Esophagus mucosa (tissue), 1 donor: ENCODE measurements around the gene PNPLA3. TPM values are rescaled to one million over a fixed set of nuclear protein-coding genes. Genes with fewer than 3 reads are reported as not detected.

ENCODE experiments used
- ATAC-seq: fragments of 200-7000 bp; cut with Tn5 transposase; one replicate; pipeline ENCODE4 v1.9.1; 2020
- total RNA-seq: library from RNA; stranded (reverse); gene quantifications from one replicate; pipeline ENCODE4 v1.2.4, GENCODE V29; 2023
- donor health status: DM: yes; HTN: yes; CAD: no.

PNPLA3 gene
- total RNA-seq, 1 donor from 2014 or later, result 1.3 TPM

DNA sequence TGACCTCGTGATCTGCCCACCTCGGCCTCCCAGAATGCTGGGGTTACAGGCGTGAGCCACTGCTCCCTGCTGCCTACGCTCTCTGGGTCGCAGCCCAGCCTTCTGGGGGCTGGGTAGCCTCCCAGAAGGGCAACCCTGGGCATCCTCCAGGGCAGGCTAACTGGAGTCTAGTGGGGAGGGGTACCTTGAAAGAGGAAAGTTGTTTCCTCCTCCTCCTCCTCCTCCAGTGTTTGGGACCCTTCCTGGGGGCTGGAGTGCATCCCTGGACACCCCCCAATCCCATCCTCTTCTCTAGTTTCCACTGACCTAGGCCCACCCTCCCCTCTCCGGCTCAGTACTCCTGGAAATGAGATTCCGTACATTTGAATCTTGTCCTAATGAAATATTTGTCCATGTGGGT lies 1.3 kb downstream of the PNPLA3 start:
- ATAC-seq, result no peak

DNA sequence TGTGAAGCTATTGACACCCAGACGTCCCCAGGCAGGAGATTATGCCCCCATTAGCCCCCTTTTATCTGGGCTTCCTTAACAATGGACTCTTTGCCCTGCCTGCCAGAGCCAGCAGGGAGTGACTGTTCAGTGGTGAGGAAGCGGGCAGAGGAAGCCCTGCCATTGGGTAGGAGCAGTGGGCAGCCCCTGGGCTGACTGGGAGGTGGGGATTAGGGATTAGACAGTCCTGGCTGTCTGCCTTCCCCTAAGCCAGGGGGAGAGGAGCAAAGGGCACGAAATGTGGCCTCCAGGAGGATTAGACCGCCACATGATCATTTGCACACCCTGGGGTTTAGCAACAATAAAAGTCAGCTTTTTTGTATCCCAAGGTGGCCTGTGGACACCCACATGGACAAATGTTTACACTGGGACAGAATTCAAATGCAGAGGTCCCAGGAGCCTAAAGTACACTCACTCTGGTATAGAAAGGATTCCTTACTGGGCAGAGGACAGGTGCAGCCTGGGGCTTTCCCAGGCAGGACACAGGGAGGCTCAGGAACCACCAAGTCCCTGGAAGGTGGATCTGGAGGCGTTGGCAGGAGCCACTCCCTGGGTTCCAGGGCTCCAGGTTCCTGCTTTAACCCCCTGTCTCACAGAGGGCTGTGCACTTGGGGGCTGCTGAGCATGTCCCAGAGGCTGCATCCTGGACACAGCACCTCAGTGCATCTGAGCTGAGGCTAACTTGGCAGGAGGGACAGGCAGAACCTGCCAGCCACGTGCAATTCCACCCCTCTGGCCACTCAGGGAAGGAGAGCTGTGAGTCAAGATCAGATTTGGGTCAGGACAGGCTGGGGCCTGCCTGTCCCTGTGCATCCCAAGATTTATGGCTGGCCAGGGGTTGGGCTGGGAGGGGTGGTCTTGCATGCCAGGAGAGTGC lies 2.1 kb downstream of the PNPLA3 start:
- ATAC-seq, result peak; percentile 74

DNA sequence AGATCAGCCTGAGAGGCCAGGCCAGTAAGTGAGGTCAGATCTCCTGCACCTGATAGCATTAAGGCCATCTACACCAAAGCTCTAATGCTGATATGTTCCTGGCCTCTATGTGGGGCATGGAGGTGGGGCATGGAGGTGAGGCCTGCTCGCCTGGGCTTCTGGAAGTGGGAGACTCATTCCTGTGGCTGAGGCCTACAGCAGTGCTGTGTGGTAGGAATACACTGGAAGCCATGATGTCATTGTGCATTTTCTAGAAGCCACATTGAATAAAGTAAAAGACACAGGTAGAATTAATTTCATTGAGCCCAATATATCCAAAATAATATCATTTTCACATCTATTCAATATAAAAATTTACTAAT lies 2.7 kb downstream of the PNPLA3 start:
- ATAC-seq, result no peak

DNA sequence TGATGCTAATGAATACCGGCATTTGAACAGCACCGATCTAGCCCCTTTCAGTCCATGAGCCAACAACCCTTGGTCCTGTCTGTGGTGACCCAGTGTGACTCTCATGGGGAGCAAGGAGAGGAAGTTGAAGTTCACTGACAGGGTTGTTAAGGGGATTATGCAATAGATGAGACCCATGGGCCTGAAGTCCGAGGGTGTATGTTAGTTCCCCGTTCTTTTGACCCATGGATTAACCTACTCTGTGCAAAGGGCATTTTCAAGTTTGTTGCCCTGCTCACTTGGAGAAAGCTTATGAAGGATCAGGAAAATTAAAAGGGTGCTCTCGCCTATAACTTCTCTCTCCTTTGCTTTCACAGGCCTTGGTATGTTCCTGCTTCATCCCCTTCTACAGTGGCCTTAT lies 4.9 kb downstream of the PNPLA3 start:
- no peak for ATAC-seq

DNA sequence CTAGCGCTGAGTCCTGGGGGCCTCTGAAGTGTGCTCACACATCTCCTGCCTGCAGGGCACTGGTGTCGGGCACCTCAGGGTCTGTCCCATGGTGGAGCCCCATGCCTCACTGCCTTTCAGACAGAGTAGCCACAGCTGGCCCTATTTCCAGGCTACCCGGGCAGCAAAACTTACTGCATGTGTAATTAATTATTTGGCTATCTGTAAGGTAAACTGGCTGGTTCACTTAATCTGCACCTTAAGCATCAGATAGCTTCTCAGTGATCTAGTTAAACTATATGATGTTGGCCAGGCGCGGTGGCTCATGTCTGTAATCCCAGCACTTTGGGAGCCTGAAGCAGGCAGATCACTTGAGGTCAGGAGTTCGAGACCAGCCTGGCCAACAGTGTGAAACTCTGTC lies 5.3 kb downstream of the PNPLA3 start:
- no peak for ATAC-seq

DNA sequence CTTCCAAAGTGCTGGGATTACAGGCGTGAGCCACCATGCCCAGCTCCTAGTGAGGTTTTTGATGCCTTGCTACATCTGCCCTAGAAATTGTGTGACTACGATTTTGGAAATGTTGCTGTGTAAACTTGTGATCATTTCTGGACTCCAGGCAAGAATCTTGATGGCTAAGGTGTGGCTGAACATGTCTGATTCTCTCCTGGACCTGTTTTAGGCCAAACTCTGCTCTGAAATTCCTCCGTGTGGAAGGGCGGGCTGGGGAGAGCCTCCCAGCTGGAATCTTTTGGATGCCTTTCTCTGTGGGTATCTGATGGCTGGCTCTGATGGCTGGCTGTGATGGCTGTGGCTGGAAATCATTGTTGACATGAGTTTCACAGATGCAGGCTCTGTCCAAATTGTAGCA lies 8.2 kb downstream of the PNPLA3 start:
- ATAC-seq, result no peak

DNA sequence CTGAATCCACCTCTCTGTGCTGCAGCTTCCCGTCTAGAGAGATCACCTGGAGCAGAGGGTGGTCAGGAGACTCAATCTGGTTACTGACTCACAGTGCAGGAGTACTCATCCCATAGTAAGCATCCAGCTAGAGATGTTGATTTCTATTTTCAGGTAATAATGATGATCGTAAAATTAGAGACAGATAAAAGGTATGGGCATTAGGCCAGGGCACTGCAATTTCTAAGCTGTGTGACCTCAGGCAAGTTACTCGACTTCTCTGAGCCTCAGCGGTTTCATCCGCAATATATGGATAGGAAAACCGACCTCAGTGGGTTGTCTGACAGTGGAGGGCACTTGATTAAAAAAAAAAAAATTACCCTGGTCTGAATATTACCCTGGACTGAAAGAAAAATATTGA lies 17.8 kb downstream of the PNPLA3 start:
- no peak for ATAC-seq

DNA sequence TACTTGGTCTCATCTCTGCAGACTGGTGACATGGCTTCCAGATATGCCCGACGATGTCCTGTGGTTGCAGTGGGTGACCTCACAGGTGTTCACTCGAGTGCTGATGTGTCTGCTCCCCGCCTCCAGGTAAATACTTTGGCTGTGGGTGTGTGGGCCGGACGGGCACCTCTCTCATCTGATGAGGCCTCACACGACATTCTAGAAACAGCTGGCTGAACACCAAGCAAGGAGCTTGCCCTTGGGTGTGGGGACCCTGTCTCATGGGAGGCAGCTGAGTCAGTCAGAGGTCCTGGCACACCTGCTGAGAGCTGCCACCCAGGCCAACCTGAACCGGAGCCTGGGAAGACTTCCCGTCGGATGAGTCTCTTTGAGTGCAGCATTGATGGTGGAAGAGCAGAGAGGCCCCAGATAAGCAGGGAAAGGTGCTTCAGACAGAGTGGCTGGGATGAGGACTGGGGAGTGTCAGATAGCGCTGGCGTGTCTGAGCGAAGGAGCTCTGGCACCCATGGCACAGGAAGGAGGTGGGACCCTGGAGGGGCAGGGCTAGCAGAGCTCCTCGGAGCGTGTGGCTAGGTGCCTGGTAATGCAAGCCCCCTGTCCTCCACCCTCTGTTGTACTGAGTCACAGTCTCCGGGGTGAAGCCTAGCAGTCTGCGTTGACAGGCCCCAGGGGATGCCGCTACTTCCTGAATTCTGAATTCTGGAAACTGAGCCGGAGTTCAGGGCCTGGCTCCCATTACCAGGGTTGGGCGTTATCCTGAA lies 21.2 kb downstream of the PNPLA3 start:
- ATAC-seq, result no peak

DNA sequence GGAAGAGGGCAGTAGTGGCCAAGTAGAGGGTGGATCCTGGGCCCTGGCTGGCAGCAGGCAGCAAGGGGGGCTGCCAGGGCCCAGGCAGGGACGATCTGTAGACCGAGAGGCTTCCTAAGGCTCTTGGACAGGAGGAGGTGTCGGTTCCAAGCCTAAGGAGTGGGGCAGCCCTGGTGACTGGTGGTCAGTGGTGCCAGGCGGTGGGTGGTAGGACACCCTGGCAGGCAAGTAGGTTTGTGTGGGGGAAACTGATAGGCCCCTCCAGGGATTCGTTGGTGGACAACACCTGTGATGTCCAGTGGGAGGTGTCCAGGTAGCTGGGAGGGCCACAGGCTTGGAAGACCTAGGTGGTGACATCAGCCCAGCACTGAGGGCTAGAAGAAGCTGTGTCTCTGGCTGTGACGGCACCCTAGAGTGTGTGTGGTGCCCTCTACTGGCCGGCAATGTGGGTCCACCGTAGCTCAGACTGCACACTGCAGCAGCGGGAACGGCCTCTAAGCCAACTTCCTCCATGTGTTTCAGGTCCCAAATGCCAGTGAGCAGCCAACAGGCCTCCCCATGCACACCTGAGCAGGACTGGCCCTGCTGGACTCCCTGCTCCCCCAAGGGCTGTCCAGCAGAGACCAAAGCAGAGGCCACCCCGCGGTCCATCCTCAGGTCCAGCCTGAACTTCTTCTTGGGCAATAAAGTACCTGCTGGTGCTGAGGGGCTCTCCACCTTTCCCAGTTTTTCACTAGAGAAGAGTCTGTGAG lies 22.2 kb downstream of the PNPLA3 start:
- ATAC-seq, result peak; percentile 90

DNA sequence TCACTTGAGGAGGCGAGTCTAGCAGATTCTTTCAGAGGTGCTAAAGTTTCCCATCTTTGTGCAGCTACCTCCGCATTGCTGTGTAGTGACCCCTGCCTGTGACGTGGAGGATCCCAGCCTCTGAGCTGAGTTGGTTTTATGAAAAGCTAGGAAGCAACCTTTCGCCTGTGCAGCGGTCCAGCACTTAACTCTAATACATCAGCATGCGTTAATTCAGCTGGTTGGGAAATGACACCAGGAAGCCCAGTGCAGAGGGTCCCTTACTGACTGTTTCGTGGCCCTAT lies 22.7 kb downstream of the PNPLA3 start:
- no peak for ATAC-seq

DNA sequence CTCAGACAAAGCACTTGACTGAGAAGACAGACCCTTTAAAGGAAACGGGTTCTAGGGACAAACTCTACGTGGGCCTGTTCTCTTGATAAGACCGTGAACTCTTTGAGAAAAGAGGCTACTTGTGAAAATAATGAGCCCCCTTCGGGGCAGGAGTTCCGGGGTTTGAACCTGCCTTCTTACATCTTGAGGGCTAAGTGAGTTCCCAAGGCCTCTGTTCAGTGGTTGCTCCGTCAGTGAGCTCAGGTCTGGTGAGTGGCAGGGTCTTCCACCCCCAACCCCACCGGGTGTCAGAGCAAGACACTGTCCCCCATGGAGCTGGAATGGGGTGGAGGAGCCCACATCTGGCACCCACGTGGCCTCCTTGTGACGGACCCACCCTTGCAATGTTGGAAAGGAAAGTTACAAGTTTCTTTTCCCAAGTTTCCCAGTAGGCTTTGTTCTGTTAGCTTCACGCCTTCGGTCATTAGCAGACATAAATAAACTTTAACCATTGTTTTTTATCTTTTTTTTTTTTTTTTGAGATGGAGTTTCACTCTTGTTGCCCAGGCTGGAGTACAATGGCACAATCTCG lies 25.3 kb downstream of the PNPLA3 start:
- no peak for ATAC-seq

DNA sequence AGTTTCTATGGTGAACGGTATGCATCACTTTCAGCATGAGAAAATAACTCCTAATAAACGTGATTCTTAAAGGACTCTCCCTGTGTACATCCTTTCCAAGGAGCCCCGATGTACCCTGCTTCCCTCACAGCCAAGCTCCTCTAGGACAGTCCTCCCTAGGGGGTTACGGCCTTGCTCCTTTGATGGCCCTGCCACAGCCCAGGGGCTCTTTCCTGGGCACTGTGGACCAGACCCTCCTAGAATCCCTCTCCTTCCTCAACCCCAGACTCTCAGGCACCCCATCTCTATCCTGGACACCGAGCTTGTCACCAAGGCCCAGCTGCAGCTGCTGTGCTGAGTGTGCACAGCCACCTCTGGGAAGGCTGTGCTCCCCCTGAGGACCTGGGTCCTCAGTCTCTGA lies 27.8 kb downstream of the PNPLA3 start:
- no peak for ATAC-seq

DNA sequence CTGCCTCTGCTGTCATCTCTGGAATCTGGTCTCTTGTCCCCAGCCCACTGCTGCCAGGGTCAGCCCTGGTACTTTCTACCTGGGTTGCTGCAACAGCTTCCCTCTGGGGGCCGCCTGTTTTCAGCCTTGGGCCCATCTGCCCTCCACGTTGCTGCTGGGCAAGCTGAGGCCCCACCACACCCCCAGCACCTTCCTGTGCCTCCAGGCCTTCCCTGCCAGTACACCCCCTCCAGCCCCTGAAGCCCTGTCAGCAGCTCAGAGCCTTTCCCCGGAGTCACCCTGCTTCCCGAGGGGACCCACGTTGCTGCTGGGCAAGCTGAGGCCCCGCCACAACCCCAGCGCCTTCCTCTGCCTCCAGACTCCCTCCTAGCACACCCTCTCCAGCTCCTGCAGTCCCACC lies 28.4 kb downstream of the PNPLA3 start:
- no peak for ATAC-seq

DNA sequence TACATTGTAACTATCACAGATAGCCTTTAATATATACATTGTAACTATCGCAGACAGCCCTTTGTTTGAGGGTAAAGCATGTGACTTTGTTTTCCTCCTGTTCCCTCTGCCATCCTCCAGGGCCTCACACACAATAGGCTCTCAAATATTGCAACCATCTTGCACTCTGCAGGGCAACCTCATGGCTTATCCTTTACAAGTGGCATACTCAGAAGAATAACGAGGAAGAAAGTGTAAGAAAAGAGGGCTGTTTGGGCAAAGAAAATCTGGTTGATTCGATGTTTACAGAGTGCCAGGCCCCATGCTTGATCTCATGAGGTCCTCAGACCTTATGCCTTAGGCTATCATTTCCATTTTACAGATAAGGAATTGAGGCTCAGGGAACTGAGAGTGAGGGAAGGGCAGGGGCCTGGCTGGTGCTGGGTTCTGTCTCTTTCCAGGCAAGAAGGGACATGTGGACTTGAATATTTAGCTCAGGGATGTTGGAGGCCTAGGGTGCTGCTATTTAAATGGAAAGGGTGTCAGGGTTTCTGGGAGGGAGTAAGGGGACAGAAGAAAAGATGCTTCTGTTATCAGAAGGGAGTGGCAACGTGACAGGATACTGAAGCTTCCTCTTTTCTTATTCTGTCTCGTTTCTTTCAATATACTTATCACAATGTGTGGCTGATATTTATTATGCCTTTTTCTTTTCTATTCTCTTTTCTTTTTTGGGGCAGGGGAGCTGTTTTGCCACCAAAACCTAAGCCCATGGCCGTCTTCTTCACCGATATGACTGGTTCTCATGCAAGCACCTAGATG lies 30.6 kb downstream of the PNPLA3 start:
- ATAC-seq, result no peak

DNA sequence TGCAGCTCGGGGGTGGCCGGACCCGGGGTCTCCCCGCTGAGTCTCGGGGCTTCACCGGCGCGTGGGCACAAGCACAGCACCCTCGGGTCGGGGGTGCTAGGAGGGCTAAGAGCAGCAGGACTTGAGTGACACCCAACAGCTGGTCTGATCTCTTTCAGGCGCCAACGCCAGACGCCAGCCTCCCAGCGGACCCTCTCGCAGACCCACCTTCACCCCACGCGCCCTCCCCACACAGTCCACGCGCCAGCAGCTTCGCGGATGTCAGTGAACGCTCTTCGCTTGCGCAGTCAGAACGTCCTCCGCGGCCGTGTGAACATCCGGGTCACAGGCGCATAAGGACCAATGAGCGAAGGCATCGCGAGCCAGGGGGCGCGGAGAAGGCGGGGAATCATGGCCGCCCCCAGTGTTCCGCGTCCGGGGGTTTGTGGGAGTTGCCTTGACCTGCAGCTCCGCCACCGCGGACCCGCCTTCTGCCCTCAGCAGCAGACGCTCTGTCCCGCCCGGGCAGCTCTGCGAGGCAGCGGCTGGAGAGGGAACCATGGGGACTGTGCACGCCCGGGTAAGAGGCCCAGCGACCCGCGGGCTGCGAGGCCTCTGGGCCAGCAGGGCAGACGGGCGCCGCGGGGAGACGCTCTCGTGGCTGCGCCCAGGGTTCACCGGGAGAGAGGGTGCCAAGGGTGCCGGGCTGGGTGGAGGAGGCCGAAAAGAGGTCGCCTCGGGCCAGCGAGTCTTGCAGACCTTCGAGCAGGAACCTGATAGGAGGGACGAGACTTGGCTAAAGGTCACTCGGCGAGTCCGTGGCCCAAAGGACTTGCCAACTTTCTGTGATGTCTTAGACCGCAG lies 31.7 kb downstream of the PNPLA3 start, which contains the start of gene SAMM50:
Gene SAMM50, plus strand, starts transcription at position 403 of the 843 bp plus-strand sequence. Its CDS starts 136 bp downstream, at position 539.
- peak; percentile 95 for ATAC-seq

DNA sequence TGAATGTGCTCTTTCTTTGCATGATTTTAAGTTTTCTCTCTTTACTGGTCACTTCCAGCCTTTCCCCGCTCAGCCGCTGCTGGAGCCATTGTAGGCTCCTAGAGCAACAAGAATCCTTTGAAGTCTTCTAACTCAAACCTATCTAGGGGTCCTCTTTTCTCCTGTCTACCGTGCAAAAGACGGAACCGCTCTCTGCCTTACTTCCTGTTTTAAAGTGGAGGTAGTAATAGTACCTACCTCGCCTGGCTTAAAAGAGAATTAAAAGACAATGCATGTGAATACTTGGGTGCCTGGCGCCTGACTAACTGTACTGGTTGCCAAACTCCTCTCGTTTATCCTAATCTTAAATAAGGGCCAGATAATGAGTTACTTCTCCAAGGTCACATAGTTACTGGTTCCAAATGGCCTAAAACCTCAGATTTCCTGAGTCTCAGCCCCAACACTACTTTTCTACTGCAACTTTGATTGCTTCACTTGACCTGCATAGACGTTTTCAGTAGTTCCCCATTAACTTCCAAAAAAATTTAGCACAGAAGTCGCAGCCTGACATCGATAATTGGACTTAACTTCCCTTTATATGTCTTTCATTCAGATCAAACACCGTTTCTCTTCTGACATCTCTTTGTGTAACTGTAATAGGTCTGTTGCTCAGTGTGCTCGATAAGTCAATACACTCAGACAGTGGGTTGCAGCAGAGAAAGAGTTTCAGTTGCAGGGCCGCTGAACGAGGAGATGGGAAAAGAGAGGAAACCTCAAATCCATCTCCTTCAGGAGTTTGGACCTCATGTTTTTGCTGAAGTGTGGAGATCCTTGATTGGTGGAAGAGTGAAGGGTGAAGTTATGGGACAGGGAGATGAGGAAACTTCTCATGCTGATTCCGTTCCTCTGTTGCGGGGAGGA lies 32.5 kb downstream of the PNPLA3 start:
- ATAC-seq, result peak; percentile 58

DNA sequence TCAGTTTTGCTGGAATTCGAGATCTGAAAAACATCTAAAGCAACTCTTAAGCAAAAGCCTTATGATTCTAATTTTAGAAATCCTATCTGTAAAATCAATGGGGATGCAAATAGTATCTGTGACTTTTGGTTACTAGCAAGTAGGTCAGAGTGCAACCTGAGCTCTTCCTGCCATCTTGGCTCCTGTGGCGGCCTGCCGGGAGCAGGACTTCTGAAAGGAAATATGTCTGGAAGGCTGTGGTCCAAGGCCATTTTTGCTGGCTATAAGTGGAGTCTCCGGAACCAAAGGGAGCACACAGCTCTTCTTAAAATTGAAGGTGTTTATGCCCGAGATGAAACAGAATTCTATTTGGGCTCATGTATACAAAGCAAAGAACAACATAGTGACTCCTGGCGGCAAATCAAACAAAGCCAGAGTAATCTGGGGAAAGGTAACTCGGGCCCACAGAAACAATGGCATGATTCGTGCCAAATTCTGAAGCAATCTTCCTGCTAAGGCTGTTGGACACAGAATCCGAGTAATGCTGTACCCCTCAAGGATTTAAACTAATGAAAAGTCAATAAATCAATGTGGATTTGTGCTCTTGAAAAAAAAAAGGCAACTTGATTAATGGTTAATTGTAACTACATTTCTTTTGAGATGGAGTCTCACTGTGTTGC lies 33.3 kb downstream of the PNPLA3 start:
- ATAC-seq, result no peak

DNA sequence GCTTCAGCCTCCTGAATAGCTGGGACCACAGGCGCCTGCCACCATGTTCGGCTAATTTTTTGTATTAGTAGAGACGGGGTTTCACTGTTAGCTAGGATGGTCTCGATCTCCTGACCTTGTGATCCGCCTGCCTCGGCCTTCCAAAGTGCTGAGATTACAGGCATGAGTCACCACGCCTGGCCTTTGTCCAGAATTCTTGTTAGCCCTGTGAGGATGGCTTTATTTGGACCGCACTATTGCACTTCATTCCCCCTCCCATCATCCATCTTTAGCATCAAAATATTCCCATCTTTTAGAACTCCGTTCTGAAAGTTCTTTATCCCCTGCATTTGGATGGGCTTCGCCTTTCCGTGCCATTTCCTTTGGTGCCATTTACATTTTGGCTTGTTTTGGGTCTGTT lies 34.3 kb downstream of the PNPLA3 start:
- no peak for ATAC-seq

DNA sequence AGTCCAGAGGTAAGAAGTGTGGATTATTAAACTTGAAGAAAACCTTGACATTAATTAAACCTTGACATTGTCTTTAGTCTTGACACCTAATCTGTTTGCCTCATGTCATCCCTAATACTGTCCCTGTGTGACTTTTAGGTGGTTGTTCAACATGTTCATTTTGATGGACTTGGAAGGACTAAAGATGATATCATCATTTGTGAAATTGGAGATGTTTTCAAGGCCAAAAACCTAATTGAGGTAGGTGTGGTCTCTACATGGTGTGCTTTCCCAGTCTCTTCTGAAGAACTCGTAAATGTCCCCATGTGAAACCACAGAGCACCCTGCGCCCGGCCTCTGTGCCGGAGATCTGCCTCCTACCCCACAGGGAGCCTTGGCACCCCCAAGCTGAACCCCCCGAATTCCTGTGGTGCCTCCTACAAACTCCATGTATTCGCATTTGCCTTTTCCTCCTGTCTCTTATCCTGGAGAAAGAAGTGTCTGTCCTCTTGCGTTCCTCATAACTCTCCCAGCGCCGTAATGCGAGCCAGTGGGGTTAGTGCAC lies 40.8 kb downstream of the PNPLA3 start:
- no peak for ATAC-seq
